Measurements from ENCODE around the gene TEAD1.

DNA sequence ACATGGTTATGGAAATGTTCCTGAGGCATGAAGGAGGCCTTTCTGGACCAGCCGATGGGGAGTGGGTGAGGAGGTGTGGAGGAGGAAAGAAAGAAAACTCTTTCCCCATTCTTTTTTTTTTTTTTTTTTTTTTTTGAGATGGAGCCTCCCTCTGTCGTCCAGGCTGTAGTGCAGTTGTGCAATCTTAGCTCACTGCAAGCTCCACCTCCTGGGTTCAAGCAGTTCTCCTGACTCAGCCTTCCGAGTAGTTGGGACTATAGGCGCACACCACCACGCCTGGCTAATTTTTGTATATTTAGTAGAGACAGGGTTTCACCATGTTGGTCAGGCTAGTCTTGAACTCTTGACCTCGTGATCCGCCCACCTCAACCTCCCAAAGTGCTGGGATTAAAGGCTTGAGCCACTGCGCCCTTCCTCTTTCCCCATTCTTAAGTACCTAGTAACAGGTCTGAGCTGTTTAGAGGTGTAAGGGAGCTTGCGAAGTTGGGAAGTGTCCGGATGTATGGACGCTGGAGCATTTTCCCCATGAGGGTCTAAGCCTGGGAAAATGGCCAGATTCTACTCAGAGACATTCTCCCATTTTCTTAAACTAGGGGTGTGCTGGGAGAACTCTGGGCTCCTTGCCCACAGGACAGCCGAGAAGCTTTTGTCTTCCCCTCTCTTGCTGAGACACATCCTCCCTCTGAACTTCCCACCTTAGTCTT lies 135.8 kb downstream of the TEAD1 start:
- TF ChIP-seq, protein P1, sequence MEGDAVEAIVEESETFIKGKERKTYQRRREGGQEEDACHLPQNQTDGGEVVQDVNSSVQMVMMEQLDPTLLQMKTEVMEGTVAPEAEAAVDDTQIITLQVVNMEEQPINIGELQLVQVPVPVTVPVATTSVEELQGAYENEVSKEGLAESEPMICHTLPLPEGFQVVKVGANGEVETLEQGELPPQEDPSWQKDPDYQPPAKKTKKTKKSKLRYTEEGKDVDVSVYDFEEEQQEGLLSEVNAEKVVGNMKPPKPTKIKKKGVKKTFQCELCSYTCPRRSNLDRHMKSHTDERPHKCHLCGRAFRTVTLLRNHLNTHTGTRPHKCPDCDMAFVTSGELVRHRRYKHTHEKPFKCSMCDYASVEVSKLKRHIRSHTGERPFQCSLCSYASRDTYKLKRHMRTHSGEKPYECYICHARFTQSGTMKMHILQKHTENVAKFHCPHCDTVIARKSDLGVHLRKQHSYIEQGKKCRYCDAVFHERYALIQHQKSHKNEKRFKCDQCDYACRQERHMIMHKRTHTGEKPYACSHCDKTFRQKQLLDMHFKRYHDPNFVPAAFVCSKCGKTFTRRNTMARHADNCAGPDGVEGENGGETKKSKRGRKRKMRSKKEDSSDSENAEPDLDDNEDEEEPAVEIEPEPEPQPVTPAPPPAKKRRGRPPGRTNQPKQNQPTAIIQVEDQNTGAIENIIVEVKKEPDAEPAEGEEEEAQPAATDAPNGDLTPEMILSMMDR (IDR thresholded peaks at IDR 0.05): no peak
- TF ChIP-seq EP300 (IDR thresholded peaks at IDR 0.05) (no peak), POLR2A (IDR thresholded peaks at IDR 0.05) (no peak), POLR2AphosphoS5 (IDR thresholded peaks at IDR 0.05) (no peak)

All from gastroesophageal sphincter (tissue), 3 donors.